Left renal pelvis (tissue), 4 donors: ENCODE measurements around the gene DDAH1. TPM values are rescaled to one million over a fixed set of nuclear protein-coding genes. Genes with fewer than 3 reads are reported as not detected.

Source experiments
- DNase-seq, 4 donors: peaks; one replicate each; pipeline ENCODE4 v3.0.0-alpha.2; 2013; ENCODE audit warnings: low read depth in 4 of 4, low spot score in 3 of 4
- polyA plus RNA-seq, 4 donors: library from polyadenylated mRNA; unstranded; fragments of 120-200 nt; gene quantifications; one replicate each; pipeline ENCODE4 v1.2.1, GENCODE V29; 2013; ENCODE audit not compliant: insufficient read length in 4 of 4

DDAH1 gene
- polyA plus RNA-seq, 4 donors: 29.0 to 153 (median 127) TPM

GRCh38 chr1:85397490-85398032, 67.4 kb downstream of the DDAH1 start:
- no peak for DNase-seq

GRCh38 chr1:85396194-85396593, 68.8 kb downstream of the DDAH1 start:
- no peak for DNase-seq

- no peak for DNase-seq
Observed at GRCh38 chr1:85394130-85394529, 70.8 kb downstream of the DDAH1 start.

- no peak for DNase-seq
Observed at GRCh38 chr1:85393490-85393889, 71.5 kb downstream of the DDAH1 start.

- DNase-seq: no peak
Observed at GRCh38 chr1:85388416-85388815, 76.5 kb downstream of the DDAH1 start.

DNA sequence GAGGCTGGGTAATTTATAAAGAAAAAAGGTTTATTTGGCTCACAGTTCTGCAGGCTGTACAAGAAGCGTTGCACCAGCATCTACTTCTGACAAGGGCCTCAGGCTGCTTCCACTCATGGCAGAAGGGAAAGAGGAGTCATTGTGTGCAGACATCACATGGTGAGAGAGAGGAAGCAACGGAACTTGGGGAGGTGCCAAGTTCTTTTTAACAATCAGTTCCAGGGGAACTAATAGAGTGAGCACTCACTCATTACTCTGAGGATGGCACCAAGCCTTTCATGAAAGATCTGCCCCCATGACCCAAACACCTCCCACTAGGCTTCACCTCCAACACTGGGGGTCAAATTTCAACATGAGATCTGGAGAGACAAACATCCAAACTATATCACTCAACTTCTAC, 77.2 kb downstream of the DDAH1 start:
- DNase-seq: no peak

GRCh38 chr1:85386068-85386722, 78.8 kb downstream of the DDAH1 start:
- no peak for DNase-seq

DNA sequence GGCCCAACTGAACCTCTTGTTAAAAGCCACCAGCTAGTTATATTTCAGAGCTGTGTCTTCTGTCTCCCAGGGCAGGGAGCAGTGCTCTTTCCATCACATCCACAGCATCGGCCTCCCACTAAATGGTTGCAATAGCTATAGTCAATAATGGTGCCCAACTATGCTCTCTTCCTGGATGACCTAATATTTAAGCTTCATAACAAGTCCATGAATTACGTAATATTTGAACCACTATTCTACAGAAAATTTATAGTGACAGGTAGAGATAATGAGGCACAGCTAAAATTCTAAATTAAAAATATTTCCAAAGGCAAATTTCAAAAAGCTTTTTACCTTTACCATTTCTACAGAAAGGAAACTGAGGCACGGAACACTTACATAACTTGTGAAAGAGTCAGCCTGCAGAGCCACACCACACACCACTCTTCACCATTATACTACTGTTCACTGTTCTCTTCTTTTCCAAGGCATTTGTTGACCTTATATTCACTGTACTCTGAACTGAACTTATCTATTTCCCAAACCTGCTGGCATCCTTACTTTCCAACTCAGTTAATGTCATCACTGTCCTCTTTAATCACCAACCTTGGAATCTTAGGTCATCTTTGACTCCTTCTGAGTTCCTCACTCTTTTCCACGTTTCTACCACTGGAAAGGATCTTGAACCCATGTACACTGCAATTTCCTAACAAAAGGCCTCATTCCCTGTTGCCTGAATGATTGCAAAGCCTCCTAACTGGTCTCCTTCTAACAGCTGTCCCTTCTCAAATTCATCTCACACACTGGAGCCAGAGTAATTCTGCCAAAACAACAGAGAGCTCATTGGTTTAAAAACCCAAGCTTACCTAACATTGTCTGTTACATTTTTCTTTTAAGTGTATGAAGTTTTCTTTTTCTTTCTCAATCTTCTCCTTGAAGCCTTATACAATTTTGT, 85.5 kb downstream of the DDAH1 start:
- no peak for DNase-seq

DNA sequence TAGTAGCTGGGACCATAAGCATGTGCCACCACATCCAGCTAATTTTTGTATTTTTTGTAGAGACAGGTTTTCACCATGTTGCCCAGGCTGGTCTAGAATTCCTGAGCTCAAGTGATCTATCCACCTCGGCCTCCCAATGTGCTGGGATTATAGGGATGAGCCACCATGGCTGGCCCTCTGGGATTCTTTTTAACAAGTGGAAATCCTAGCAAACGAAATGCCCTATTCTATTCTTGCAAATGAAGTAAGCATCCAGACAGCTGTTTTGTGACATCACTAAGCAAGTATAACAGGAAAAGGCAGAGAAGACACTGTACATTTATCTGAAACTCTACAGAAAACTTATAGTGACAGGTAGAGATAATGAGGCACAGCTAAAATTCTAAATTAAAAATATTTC, 86.4 kb downstream of the DDAH1 start:
- no peak for DNase-seq

DNA sequence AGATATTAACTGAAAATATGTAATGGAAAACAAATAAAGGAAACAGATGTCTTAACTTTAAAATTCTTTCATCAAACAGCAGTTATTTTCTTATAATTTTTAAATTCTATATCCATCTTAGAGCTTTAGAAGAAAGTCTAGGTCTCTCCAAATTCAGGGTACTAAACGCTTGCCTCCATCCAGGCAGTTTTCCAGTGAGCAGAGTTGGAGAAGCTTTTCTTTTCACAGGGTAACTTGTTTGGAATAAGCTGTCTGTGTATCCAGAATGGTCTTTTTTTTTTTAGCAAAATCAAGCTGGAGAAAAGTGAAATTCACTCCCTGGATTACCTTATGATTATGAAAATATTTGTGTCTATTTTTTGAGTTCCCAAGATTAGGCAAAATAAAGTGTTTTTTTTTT, 88.6 kb downstream of the DDAH1 start:
- DNase-seq: no peak

DNA sequence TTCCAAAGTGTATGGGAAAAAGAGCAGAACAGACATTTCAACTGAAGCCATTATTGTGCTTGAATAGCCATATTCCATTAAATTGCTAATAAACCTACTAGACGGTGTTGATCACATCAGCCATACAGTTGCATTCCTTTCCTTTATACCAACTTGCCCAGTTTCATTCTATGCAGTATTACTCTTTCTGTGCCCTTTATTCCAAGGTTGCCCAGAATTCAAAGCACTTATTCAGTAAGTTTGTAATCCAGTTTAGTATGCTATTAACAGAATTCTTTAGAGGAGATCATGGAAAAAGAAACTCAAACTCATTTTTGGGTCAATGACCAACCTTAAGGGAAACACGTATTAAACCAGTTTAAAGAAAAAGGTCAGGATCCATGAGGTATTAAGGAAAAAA, 89.5 kb downstream of the DDAH1 start:
- peak in 1 of 4 donors; percentile 29 for DNase-seq

DNA sequence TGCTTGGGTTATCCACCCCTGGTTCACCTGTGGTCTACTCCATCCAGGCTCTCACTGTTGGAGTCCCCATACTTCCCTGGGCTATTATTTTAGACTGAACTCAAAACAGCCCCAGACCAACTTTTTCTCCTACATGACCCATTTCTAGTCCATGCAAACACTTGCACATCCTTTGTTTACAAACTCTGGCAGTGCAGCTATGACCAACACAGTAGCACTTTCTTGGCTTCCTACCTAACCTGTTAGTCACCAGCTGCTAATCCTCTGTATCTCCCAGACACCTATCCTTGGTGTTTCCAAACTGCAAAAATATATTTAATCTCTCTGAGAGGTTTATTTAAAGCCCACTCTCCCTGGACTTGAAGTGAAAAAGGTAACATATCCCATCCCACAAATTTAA, 90.8 kb downstream of the DDAH1 start:
- DNase-seq: no peak

DNA sequence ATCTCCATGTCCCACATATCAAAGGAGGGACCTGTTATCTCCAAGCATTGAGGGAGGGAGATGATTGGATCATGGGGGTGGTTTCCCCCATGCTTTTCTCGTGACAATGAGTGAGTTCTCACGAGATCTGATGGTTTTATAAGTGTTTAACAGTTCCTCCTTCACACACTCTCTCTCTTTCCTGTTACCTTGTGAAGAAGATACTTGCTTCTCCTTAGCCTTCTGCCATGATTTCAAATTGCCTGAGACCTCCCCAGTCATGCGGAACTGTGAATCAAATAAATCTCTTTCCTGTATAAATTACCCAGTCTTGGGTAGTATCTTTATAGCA, 91.6 kb downstream of the DDAH1 start:
- DNase-seq: no peak

DNA sequence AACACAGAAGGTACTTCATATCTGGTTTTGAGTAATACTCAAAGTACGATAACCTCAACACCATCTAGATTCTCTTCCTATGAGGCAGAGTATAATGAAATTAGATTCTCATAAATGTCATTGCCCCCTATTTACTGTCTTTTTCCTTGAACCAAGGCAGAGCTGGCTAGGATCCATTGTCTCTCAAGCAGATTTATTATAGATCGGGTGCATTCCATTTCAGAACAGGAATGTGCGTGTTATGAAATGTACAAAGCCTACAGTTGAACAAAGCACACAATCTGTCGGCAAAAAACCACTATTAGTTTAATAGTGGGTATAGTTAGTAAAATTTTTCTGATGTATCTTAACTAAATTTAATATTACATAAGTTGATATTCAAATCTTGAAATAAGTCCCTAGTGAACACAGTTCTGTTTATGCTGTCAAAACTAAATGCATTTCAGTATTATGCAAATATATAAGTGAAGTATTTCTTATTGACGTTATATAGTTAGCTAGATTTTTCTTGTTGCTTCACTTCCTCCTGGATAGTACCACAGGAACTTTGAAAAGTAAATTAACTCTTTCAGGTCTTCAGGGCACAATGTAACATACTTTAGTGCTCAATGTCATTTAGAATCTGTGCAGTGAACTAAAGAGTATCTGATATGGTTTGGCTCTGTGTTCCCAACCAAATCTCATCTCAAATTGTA, 92.1 kb downstream of the DDAH1 start:
- no peak for DNase-seq

GRCh38 chr1:85371021-85371420, 93.9 kb downstream of the DDAH1 start:
- DNase-seq: no peak

GRCh38 chr1:85368073-85368770, 96.7 kb downstream of the DDAH1 start:
- no peak for DNase-seq

DNA sequence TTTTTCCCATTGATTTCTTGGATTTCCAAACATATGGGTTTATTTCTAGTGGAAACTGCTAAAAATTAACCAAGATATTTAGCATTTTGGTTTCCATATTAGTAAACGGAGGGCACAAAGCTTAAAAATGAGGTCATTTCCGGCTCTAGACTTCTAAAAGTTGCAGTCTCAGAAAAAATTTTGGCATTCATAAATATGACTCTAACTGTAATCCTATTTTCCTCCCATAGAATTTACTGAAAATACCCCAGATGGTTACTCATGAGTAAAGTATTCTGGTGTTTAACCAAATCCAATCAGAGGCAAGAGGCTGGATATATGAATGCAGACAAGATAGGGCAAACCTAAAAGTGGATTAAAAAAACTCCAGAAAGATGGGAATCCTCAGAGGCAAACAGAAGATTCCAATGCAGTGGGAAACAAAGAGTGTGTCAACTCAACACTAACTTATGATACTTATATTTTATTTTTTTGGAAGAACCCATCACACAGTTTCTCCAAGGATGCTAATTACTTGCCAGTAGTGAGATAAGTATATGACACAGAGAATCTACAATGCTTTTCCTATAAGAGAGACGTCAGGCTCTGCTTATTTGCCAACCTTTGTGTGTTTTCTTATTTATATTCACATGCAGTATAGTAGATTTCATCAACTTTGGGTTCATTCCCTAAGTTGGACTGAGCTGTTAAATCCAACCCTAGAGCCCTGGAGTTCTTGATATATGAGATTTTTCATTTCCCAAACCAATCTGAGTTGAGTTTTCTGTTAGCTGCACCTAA, 98.4 kb downstream of the DDAH1 start:
- DNase-seq: no peak

DNA sequence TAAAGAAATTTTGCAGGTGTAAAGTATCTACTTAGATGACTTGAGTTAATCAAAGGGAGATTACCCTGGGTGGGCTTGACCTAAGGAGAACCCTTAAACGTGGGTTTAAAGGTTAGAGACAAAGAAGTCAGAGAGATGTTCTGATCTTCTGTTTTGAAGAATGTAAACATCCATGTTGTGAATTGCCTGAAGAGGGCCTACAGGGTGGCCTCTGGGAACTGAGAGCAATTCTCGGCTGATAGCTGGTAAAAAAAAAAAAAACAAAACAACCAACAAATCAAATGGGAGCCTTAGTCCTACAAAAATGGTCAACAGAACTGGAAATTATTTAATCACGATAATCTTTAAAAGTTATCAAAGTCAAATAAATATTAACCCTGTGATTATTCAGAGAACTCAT, 99.1 kb downstream of the DDAH1 start:
- no peak for DNase-seq

- DNase-seq: no peak
Observed at GRCh38 chr1:85363521-85363920, 101.4 kb downstream of the DDAH1 start.

DNA sequence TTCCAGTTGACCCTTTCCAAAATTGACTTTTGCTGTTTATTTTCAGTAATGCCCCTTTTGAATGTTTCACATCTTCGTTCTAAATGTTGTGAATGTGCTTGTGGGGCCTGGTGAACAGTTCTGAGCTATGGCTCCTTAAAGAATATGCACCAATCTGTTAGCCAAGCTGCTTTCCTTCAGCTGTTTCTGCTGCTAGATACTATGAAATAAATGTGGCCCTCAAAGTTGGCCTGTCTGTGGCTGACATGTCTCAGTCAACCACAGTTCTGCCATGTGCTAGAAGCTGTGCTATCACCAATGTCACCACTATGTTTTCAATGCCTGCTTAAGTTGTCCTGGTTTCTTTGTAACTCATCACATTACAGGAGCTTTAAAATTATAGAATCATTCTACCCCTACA, 101.9 kb downstream of the DDAH1 start:
- DNase-seq: no peak
